H1 (cell line): ENCODE measurements around the gene NAV2. TPM values are rescaled to one million over a fixed set of nuclear protein-coding genes. Genes with fewer than 3 reads are reported as not detected.

Source experiments
- CBX8 ChIP-seq: fragments of 300-800, 300-1000 bp; sonication (generic); IDR thresholded peaks from 2 replicates; pipeline ENCODE4 v1.7.1; 2016; ENCODE audit warnings: low read depth, low read length, borderline replicate concordance
- EP300 ChIP-seq, 2 experiments: IDR thresholded peaks; 1 replicate in 1 of 2; 2 replicates in 1 of 2; pipeline ENCODE4 v1.6.1; 2011 to 2012; ENCODE audit warnings: low read depth in 2 of 2, low read length in 2 of 2, mild to moderate bottlenecking in 2 of 2, borderline replicate concordance in 1 of 2, inconsistent platforms in 1 of 2, moderate library complexity in 1 of 2
- JUN ChIP-seq: IDR thresholded peaks from 2 replicates; pipeline ENCODE4 v1.6.1; 2011; ENCODE audit warnings: low read depth, mild to moderate bottlenecking, improper control_type of control experiment, low read length
- KDM5A ChIP-seq: fragments of 200-600 bp; IDR thresholded peaks from 2 replicates; pipeline ENCODE4 v1.7.1; 2012; ENCODE audit warnings: mild to moderate bottlenecking, low read length, inconsistent platforms, mixed read lengths
- RNF2 ChIP-seq: fragments of 200-900, 300-1000 bp; sonication (generic); IDR thresholded peaks from 2 replicates; pipeline ENCODE4 v1.7.1; 2016; ENCODE audit warnings: borderline replicate concordance, low read depth, mild to moderate bottlenecking, antibody characterized with exemption, low read length; ENCODE audit not compliant: poor library complexity, severe bottlenecking; ENCODE audit errors: missing control alignments
- SAP30 ChIP-seq: fragments of 300-600 bp; sonication (generic); IDR thresholded peaks from 2 replicates; pipeline ENCODE4 v1.7.1; 2012; ENCODE audit warnings: low read length, moderate library complexity, mild to moderate bottlenecking, inconsistent platforms; ENCODE audit not compliant: insufficient read depth, insufficient replicate concordance
- TAF1 ChIP-seq: IDR thresholded peaks from 2 replicates; pipeline ENCODE4 v1.6.1; 2011; ENCODE audit warnings: mild to moderate bottlenecking, low read depth, low read length
- polyA plus RNA-seq, 7 experiments: library from polyadenylated mRNA; depleted of rRNA in 3 of 7; stranded (reverse) in 5 of 7; unstranded in 2 of 7; fragments of >200 nt in 5 of 7; fragments of 200-250 nt in 2 of 7; gene quantifications; 1 replicate in 5 of 7; 2 replicates in 1 of 7; 4 replicates in 1 of 7; pipeline versions ENCODE4 v1.2.1 to v1.2.3, GENCODE V29; 2011 to 2013; ENCODE audit warnings: missing spikeins in 2 of 7, mixed read lengths in 2 of 7
- total RNA-seq: library from RNA; stranded (reverse); fragmentation: NEBNext Ultra II Directional; extraction: Animal tissue kit (Norgen Biotek cat#: 25700); gene quantifications from 2 replicates; pipeline ENCODE4 v1.2.1, GENCODE V29; 2021

NAV2 gene
- total and polyA plus RNA-seq, 2 of the 8 experiments (the other 6 are each of a cell fraction or from before 2014, with no cell fraction given) = 35.6 to 73.6 TPM

DNA sequence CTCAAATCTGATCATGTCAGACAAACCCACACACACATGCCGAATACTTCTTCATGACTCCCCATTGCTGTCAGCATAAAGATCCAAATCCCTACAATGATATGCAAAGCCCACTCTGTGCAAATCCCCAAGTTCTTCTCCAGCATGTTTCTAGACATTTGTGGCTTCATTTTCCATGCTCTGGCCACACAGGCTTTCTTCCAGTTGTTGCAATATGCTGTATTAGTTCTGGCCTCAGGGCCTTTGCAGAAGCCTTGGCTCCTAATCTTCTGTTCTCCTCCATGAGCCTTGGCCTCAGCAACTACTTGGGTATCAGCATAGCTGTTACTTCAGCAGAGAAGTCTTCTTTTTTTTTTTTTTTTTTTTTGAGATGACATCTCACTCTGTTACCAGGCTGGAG lies 49.6 kb downstream of the NAV2 start (continued):
- TF ChIP-seq KDM5A (no peak), CBX8 (no peak), TAF1 (no peak), EP300 (IDR thresholded peaks at IDR 0.05; ENCODE audit: borderline replicate concordance in 1 of 2, low read depth in 2 of 2, low read length in 2 of 2) (no peak), RNF2 (no peak), SAP30 (no peak), JUN (no peak)
